ENCODE data around the gene HLA-DMA.
"Not testable (repeated sequence)": the region's sequence is repeated elsewhere in the genome, so short reads cannot be mapped to it uniquely, and the experiment has no call there.

- not testable (repeated sequence) for TF ChIP-seq CTCF, POLR2A (IDR thresholded peaks at IDR 0.05)
Observed at GRCh38 chr6:32942555-32943123, 10.3 kb downstream of the HLA-DMA start.

Data from thyroid gland (tissue), 4 donors.